Activated effector memory CD4-positive, alpha-beta T cell treated with Interleukin-2 at 50 U/mL for 16 hours (primary cell): ENCODE measurements around the gene TPST1.
"Not testable (repeated sequence)": the region's sequence is repeated elsewhere in the genome, so short reads cannot be mapped to it uniquely, and the experiment has no call there.

Experiments
- DNase-seq: peaks from one replicate; pipeline ENCODE4 v3.0.0-alpha.2; 2020

Gene TPST1

DNA sequence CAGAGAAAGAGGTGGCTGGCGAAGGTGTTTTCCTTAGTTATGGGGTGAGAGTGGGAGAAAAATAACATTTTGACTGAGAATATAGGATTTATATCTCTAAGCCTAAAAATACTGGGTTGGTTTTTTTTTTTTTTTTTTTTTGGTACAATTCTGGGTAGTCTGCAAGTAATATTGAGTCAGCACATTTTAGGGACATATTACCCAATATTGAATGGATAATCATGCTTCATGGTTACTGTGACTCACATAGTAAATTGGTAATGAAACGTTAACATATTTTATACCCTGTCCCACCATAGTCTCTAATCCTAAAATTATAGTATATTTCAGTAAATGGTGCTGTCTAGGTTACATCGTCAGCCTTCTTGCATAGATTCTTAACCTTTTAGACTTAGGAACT lies 91.4 kb downstream of the TPST1 start:
- DNase-seq = no peak

DNA sequence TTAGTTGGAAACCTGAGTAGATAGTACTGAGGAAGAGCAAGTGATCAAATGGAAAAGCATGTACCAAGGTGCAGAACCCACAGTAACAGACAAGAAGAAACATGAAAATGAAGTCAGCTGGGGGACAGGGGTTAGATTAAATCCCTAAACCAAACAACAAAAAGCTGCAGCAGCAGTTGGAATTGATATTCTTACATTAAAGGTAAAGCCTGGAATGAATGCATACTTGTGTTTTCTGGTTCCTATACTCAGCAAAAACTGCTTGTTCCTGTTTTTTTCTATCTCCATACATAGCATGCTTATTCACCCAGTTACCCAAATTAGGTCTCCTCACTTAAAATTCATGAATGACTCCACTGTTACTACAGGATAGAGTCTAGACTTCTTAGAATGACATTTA lies 92.4 kb downstream of the TPST1 start:
- DNase-seq = no peak

DNA sequence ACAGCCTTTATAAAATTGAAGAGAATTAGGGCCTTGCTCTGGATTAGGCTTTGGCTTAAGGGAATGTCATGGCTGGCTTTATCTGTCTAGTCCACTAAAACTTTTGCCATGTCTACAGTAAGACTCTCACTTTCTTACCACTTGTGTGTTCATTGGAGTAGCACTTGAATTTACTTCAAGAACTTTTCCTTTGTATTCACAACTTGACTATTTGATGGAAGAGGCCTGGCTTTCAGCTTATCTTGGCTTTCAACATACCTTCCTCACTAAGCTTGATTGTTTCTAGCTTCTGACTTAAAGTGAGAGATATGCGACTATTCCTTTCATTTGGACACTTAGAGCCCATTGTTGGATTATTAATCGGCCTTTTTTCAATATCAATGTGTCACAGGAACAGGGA lies 96.1 kb downstream of the TPST1 start:
- no peak for DNase-seq

DNA sequence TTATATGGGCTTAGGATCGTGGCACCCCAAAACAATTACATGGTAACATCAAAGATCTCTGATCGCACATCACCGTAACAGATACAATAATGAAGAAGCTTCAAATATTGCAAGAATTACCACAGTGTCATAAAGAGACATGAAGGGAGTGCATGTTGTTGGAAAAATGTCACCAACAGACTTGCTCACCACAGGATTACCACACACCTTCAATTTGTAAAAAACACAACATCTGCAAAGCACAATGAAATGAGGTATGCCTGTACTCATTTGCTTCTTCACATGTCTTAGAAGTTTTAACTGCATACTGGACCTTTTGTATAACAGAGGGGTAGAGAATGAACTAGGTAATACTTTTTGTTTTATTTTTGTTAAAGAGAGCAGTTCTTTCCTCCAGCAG lies 96.6 kb downstream of the TPST1 start:
- DNase-seq = no peak

DNA sequence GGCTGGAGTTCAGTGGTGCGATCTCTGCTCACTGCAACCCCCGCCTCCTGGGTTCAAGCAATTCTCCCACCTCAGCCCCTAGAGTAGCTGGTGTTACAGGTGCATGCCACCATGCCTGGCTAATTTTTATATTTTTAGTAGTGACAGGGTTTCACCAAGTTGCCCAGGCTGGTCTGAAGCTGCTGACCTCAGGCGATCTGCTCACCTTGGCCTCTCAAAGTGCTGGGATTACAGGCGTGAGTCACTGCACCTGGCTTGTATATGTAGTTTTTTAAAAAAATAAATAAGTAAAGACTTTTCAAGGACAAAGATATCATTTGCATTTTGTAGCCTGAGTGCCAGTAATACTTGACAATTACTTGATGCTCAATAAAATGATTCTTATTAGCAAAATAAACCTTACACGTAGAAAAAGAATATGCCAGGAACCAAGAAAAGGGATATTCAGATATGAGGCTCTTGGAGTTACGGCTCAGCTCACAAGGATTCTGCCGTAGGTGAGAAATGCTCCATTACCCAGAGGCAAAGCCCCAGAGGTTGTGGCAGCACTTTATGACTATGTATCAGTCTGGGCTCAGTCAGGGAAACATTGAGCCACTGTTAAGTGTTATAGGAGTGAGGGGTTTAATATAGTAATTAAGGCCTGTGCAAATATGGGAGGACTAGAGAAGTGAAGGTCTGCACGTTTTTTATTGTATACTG lies 98.5 kb downstream of the TPST1 start:
- DNase-seq = no peak

DNA sequence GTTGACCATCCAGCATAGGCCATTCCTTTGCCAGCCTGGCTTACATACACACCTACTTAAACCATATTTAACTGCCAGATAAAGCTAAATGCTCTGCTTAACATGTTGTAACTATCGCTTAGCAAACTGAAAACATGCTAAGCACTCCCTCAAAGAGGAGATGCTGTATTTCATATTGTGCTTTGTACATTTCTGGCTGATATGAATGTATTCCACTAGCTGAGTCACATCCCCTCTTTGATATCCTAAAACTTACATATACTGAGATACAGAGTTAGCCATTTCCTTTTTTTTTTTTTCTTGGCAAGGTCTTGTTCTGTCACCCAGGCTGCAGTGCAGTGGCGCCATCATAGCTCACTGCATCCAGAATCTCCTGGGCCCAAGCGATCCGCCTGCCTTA lies 99.4 kb downstream of the TPST1 start:
- DNase-seq = no peak

DNA sequence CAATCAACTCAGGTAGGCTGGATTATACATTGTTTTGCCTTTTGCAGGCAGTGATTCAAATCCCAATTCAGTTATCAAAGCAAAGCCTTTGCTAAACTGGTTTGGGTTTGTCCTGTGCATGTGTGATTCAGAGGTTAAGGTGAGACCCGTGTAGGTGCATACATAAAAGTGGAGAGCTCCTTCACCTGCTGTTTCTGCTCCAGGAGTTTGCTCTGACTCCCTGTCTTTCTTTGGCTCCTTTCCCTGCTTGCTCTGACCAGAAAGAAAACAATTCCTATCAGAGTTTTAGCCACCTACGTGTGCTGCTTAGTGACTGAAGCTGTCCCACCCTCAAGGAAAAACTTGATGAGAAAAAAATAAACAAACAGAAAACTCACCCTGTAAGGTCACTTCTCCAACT lies 101.1 kb downstream of the TPST1 start:
- no peak for DNase-seq

DNA sequence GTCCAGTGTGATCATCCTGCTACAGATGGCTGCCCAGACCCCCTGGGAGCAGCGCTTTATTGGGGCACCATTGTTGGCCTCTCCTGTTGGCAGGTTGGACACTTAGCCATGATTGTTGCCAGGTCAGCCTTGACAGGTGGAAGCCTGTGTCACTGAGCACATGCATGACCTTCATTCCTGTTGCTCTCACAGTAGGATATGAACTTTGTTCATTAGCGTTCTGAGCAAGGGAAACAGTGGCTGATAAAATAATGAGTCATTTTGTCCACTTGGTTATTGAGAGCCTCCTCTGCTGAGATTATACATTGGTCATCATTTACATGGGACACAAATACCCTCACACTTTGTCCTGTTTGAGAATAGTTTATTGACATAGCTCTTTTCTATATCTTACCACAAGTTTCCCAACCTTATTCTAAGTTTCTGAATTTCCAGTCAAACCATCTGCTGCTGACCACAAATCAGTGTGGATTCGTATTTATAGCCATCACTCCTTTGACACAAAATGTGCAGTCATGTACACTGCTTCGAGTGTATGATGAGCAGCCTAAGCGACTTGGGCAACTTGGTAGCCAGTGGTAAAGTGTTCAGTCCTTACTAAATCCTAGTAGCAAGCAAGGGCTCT lies 102.6 kb downstream of the TPST1 start:
- no peak for DNase-seq

DNA sequence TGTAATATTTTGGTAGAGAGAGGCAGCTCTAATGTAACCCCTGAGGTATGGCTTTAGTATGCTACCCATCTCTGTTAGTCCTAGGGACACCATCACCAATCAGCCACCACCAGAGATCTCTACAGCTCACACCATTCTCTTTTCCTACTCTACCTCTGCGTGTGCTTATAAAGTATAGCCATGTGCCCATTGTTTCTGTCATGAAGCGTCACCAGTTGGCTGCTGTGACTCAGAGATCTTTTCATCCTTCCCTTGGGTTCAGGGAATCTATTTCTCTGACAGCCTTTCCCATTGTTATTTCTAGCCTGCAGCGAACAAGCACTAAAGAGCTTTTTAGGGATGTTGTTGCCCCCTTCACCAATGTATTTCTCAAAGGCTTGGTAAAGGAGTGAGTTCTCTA lies 103.3 kb downstream of the TPST1 start:
- no peak for DNase-seq

DNA sequence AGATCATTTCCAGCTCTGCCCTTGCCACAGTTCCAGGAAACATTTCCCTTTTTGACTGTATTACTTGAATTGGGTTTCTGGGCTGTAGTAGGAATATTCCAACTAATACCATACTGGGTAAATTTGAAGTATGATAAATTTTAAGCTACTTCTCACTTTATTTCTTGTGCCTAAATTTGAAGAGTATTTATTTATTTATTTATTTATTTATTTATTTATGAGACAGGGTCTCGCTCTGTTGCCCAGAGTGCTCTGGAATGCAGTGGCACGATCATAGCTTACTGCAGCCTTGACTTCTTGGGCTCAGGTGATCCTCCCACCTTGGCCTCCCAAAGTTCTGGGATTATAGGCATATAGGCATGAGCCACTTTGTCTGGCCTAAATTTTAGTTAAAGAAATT lies 105.5 kb downstream of the TPST1 start:
- no peak for DNase-seq

DNA sequence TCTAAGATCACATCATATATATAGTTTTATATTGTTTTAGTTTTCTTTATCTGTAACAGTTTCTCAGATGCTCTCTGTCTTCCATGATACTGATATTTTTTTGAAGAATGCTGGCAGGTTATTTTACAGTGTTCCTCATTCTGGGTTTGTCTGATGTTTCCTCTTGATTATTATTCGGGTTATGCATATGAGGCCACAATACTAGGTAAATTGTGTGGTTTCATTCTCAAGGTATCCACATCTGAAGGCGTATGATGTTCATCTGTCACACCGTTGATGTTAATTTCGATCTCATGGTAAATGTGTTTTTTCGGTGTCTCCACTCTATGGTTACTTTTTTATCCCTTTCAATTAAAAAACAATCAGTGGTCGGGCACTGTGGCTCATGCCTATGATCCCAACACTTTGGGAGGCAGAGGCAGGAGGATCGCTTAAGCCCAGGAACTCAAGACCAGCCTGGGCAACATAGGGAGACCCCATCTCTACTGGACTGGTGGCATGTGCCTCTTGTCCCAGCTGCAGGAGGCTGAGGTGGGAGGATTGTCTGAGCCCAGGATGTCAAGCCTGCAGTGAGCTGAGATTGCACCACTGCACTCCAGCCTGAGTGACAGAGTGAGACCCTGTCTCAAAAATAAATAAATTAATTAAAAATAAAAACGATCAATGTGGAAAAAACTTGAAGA lies 108.9 kb downstream of the TPST1 start:
- no peak for DNase-seq

DNA sequence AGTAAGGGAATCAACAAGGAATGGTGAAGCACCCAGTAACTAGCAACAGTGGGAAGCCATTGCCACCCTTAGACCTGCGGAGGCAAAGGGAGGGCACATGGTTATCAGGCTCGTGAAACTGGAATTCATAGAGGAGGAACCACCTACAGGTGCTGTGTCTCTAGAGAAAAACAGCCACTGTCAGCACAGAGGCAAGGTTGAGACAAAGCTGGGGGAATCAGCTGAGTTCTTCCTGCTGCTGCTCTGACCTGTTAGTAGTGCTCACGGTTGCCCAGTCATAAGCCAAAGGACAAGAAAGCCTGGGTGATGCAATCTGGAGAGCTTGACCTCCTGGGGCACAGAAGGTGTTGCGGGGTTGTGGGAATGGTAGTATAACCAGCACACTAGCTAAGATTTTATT lies 110.1 kb downstream of the TPST1 start:
- no peak for DNase-seq

DNA sequence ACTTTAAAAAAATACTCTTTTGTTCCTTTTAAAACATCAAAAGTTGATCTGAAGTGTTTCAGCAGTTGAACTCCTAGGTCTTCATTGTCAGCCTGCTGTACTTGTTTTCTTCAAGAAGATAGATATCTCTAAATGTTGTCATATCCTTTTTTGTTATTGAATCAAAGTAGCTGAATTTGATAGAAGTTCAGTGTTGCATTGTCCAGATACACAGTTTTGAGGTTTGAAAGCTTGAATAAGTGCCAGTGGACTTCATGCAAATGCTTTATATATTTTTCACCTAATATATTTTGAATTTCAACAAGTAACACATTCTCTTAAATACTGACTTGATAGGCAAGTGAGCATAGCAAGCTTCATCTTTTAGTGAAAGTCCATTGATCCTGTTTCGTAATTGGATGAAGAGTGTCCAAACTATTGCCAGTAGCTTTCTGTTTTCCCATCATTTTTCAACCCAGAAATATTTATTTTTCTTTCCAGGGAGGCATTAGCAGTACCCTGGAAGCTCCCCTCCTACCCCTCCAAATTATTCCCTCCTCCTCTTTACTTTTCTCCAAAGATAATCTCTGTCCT lies 114.4 kb downstream of the TPST1 start:
- no peak for DNase-seq

DNA sequence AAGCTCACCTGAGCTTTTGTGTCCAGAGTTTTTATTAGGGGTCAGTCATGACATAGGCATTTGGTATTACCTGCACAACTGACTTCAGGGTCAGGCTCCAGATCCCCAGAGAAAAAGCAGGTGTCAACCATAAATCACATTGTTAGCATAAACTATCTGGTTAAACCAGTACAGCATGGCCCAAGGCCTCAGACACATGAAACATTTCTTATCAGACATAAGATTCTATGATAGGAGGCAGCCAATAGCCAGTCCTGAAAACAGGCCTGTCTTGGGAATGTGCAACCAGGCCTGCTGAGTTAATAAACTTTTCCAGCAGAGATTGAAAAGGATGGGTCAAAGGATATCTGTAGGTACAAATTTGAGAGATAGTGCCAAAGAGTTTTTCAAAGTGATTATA lies 116.1 kb downstream of the TPST1 start:
- no peak for DNase-seq

DNA sequence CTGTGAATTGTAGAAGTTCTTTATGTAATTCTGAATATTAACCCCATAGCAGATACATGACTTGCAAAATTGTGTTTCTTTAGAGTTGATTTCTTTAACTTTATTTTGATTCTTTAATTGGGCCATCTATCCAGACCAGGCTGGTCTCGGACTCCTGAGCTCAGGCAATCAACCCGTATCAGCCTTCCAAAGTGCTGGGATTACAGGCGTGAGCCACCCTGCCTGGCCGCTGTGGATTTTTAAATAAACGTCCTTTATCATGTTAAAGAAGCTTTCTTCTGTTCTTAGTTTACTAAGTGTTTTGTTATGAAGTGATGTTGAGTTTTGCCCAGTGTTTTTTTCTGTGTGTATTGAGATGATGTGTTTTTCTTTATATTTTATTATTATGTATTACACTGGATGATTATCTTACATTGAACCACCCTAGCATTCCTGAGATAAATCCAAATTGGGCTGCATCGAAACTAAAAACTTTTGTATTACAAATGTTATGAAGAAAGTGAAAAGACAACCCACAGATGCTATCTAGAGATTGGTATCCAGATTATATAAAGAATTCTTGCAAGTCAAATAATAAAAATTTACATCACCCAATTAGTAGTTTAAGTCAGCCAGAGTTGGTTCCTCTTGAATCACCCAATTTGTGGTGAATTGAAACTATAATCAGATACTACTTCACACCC lies 118.1 kb downstream of the TPST1 start:
- no peak for DNase-seq

DNA sequence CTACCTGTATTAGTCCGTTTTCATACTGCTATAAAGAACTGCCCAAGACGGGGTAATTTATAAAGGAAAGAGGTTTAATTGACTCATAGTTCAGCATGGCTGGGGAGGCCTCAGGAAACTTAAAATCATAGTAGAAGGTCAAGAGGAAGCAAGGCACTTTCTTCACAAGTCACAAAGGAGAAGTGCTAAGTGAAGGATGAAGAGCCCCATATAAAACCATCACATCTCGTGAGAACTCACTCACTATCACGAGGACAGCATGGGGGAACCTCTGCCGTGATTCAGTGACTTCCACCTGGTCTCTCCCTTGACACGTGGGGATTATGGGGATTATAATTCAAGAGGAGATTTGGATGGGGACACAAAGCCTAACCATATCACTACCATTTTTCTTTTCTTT lies 119.9 kb downstream of the TPST1 start:
- not testable (repeated sequence) for DNase-seq

DNA sequence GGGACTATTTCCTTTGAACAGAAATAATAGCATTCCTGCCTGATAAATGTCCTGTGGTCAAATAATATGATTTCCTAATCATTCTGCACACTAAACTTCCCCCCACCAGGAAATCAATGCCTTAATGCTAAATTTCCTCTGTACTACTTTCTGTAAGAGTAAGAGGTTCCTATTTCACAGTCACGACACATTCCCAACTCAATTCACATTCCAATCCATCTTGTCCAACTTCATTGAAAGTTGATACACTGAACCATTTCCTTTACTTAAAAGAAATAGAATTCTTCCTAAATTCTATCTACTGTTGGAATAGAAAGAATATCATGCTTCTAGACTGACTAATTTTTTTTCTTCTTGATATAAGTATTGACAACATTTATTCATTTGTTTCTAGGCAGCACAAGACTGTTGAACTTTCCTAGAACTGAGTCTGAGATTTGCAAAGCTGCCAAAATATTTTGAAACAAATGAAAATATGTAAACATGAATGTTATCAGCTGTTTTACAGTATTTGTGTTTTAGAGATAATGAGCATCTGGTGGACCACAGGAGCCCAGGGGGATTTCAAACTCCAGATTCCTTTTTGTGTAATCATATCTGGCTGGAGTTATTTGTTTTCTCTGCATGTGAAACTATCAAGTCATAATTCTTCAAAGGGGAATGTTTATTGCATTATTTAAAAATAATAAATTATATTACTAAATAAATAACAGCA lies 121.5 kb downstream of the TPST1 start:
- no peak for DNase-seq

DNA sequence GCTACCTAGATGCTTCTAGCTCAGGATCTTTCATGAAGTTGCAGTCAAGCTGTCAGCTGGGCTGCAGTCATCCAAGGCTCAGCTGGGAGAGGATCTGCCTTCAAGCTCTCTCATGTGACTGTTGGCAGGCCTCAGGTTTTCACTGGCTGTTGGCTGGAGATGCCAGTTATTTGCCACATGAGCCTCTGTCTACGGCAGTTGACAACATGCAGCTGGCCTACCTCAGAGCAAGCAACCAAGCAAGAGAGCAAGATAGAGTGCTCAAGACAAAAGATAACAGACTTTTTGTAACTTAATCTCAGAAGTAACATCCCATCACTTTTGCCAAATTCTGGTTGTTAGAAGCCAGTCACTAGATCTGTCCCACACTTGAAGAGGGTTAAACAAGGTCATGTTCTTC lies 125.8 kb downstream of the TPST1 start:
- DNase-seq = no peak

DNA sequence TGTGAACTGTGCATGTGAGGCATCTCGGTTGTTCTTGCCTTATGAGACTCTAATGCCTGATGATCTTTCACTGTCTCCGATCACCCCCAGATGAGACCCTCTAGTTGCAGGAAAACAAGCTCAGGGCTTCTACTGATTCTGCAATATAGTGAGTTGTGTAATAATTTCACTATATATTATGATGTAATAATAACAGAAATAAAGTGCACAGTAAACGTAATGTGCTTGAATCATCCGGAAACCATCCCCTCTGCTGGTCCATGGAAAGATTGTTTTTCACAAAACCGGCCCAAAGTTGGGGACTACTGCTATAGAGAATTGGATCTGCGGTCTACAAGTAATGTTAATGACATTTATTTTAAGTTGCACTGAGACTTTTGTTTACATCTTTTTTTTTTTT lies 126.7 kb downstream of the TPST1 start:
- DNase-seq = no peak

DNA sequence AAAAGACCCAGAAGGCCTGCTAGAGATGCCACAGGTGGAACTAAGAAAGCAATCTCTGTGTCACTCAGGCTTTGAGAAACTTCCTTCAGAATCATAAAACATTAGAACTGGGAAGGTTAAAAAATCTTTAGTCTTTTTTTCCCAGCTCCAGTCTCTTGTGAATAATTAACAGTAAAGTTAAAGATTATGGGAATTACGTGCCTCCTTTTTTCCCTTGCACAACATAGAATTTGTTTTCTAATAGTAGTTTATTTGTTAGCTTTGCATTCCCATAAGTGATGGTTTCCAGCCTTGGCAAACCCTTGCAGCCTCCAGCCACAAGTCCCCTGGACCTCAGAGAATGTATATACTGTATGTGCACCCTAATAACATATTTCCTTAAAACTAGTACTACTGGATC lies 128.3 kb downstream of the TPST1 start:
- DNase-seq = no peak

DNA sequence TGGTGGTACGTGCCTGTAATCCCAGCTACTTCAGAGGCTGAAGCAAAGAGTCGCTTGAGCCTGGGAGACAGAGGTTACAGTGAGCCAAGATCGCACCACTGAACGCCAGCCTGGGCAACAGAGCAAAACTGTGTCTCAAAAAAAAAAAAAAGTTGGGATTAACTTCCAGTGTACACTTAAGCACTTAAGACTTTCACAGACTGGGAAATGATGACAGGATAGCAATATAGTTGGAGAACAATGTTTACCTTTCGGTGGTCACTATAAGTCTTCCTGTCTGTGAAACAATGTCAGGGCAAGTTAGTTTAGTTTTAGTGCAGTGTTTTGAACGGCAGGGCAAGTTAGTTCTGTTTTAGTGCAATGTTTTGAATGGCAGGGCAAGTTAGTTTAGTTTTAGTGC lies 130.2 kb downstream of the TPST1 start:
- no peak for DNase-seq

DNA sequence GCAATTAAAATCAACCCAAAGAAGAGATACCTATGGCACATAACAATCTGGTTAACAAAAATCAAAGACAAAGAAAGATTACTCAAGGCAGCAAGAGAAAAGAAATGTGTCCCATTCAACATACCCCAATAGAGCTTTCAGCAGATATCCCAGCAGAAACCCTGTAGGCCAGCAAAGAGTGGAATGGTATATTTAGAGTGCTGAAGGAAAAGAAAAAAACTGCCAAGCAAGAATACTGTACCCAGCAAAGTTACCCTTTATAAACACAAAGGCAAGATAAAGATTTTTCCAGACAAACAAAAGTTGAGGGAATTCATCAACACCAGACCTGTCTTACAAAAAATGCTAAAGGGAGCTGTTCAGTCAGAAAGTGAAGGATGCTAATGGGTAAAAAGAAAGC lies 131.6 kb downstream of the TPST1 start:
- no peak for DNase-seq

DNA sequence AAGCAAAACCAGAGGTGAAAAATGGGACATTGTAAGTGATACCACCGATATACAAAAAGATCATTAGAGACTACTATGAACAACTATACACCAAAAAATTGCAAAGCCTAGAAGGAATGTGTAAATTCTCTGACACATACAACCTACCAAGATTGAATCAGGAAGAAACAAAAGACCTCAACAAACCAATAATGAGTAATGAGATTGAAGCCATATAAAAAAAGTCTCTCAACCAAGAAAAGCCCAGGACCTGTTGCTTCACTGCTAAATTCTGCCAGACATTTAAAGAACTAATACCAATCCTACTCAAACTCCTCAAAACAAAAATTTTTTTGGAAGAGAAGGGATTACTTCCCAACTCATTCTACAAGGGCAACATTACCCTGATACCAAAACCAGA lies 134.0 kb downstream of the TPST1 start:
- DNase-seq = no peak
